Stimulated activated CD4-positive, alpha-beta T cell treated with anti-CD3 and anti-CD28 coated beads, TNF-alpha, amount 100 ng/mL, for 24 hours (primary cell): ENCODE measurements around the gene ANKRD22.
"Not testable (repeated sequence)": the region's sequence is repeated elsewhere in the genome, so short reads cannot be mapped to it uniquely, and the experiment has no call there.

Experiments
- DNase-seq, 3 experiments: peaks; one replicate each; pipeline ENCODE4 v3.0.0-alpha.2; 2020; ENCODE audit warnings: low read depth in 3 of 3

Gene ANKRD22

GRCh38 chr10:88837632-88838031, 14.0 kb downstream of the ANKRD22 start:
- DNase-seq: not testable (repeated sequence)

- DNase-seq: no peak
These were observed 15.8 kb downstream of the ANKRD22 start for GRCh38 chr10:88835910-88836221.

- peak; percentile 68 to 85 (median 85) for DNase-seq
These were observed 16.3 kb downstream of the ANKRD22 start for GRCh38 chr10:88835096-88835909.

GRCh38 chr10:88833723-88834122, 17.9 kb downstream of the ANKRD22 start:
- no peak for DNase-seq

- no peak for DNase-seq
These were observed 18.5 kb downstream of the ANKRD22 start for GRCh38 chr10:88833156-88833555.

- no peak for DNase-seq
These were observed 19.3 kb downstream of the ANKRD22 start for GRCh38 chr10:88832376-88832775.

GRCh38 chr10:88831709-88832108, 19.9 kb downstream of the ANKRD22 start:
- DNase-seq: peak in 2 of 3 experiments; percentile 24 to 27

- no peak for DNase-seq
These were observed 20.9 kb downstream of the ANKRD22 start for GRCh38 chr10:88830643-88831268.

- no peak for DNase-seq
These were observed 23.3 kb downstream of the ANKRD22 start for GRCh38 chr10:88828310-88828709.

- DNase-seq: no peak
These were observed 24.0 kb downstream of the ANKRD22 start for GRCh38 chr10:88827671-88828070.

GRCh38 chr10:88826388-88826787, 25.3 kb downstream of the ANKRD22 start:
- no peak for DNase-seq

- DNase-seq: no peak
These were observed 30.8 kb downstream of the ANKRD22 start for GRCh38 chr10:88820748-88821401.

- DNase-seq: no peak
These were observed 32.4 kb downstream of the ANKRD22 start for GRCh38 chr10:88819290-88819689.

GRCh38 chr10:88813200-88813599, 38.4 kb downstream of the ANKRD22 start:
- DNase-seq: no peak

- DNase-seq: peak in 1 of 3 experiments; percentile 21
These were observed 41.3 kb downstream of the ANKRD22 start for GRCh38 chr10:88810196-88810961.

GRCh38 chr10:88809621-88810020, 42.0 kb downstream of the ANKRD22 start:
- no peak for DNase-seq

- DNase-seq: no peak
These were observed 45.7 kb downstream of the ANKRD22 start for GRCh38 chr10:88805924-88806323.

- no peak for DNase-seq
These were observed 46.3 kb downstream of the ANKRD22 start for GRCh38 chr10:88805361-88805760.

GRCh38 chr10:88804083-88804812, 47.4 kb downstream of the ANKRD22 start:
- no peak for DNase-seq

GRCh38 chr10:88803641-88804040, 48.0 kb downstream of the ANKRD22 start:
- DNase-seq: no peak

GRCh38 chr10:88802523-88803285, 48.9 kb downstream of the ANKRD22 start, which contains the start of gene LIPM:
LIPM (plus strand) TSS chr10:88802730; CDS start chr10:88802897, 167 bp downstream.
- no peak for DNase-seq
